GM20000 (cell line): ENCODE measurements around the gene HSD17B4.
A peak's percentile ranks its signal among the peaks of the same experiment; 100 is the strongest.

Experiments used
- DNase-seq: peaks from one replicate; pipeline ENCODE4 v3.0.0; 2012; ENCODE audit warnings: low spot score
- TF ChIP-seq, protein P1 (sequence below): IDR thresholded peaks from 2 replicates; pipeline ENCODE4 v1.5.1; 2012; ENCODE audit warnings: mild to moderate bottlenecking, control low read depth; ENCODE audit errors: extremely low read depth, missing control alignments

Gene HSD17B4

DNA sequence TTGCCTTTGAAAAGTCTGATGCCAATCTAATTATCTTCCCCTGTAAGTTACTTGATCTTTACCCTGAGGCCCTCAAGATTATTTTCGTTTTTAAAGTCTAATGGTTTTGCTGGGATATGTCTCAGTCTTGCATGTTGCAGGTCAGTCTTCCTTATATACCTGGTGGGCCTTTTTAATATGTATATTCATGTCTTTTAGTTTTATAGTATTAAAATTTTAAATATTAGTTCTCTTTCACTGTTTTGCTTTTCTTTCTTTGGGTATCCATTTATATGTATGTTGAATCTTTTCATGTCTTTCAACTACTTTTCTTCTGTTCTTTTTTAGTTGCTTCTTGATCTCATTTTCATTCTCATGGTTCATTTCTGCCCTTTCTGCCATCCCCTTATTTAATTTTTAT, 68.9 kb downstream of the HSD17B4 start:
- no peak for DNase-seq
- TF ChIP-seq, protein P1, sequence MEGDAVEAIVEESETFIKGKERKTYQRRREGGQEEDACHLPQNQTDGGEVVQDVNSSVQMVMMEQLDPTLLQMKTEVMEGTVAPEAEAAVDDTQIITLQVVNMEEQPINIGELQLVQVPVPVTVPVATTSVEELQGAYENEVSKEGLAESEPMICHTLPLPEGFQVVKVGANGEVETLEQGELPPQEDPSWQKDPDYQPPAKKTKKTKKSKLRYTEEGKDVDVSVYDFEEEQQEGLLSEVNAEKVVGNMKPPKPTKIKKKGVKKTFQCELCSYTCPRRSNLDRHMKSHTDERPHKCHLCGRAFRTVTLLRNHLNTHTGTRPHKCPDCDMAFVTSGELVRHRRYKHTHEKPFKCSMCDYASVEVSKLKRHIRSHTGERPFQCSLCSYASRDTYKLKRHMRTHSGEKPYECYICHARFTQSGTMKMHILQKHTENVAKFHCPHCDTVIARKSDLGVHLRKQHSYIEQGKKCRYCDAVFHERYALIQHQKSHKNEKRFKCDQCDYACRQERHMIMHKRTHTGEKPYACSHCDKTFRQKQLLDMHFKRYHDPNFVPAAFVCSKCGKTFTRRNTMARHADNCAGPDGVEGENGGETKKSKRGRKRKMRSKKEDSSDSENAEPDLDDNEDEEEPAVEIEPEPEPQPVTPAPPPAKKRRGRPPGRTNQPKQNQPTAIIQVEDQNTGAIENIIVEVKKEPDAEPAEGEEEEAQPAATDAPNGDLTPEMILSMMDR = no peak

DNA sequence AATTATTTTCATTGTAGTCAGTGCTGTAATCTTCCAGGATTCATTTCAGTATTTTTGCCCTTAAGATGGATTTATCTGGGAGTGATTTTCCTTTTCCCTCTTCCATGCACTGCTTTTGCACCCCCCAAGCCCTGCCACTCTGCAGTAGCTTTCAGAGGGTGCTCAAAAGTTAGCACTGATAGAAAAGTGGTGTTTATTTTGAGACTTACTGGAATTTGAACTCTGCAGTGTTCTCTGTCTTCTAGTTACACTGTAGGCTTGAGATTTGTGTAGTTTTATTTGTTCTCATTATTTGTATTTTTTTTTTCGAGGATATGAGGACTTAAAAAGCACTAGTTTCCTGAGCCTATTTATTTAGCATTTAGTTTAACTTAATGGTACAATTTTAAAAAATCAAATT, 70.5 kb downstream of the HSD17B4 start:
- TF ChIP-seq, protein P1 = no peak
- DNase-seq = no peak

DNA sequence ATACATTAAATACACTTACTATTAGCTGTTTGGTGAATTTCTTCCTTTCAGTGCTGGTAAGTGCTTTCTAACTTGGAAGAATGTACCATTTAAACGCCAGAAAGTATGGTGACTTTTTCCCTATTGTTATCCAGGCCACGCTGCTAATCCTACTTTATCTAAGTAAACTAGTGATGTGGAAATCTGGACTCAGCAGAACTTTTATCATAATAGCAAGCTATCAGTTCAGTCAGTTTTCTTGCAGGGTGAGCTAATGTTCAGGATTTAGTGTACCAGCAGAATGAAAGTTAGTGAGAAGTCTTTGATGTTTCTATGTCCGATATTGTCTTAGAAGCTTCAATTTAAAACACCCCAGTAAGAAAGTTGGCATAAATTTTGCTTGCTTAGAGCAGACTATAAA, 72.2 kb downstream of the HSD17B4 start:
- DNase-seq = no peak
- TF ChIP-seq, protein P1 = no peak

DNA sequence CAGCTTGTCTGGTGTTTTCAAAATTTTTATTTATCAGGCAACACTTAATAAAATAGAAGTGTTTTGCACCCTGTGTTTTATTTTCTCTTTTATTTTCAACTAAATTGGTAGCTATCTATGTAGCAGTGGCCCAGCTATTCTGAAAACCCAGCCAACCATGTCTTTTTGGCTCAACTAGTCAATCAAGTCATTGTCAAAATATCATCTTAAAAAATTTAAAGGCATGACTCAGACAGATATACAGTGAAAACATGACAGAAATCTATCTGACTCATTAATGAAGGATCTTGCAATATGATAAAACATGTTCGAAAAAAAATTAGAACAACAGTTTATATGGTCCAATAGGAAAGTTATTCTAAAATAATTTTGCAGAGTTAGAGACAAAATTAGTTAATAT, 75.1 kb downstream of the HSD17B4 start:
- TF ChIP-seq, protein P1 = no peak
- no peak for DNase-seq

DNA sequence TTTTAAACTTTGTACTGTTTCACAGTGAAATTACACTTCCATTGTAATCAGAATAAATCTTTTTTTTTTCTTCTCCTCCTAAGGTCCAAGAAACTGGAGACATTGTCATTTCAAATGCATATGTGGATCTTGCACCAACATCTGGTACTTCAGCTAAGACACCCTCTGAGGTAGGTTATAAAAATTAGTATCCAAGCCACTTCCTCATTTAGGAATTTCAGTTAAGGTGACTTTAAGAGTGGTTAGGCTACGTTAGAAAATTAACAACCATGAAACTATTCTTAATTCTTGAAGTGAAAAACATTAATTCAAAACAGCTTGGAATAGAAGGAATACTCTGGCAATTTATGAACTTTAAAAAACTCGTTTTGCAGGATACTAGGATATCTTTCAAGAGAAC, 77.5 kb downstream of the HSD17B4 start:
- TF ChIP-seq, protein P1 = no peak
- DNase-seq = no peak

DNA sequence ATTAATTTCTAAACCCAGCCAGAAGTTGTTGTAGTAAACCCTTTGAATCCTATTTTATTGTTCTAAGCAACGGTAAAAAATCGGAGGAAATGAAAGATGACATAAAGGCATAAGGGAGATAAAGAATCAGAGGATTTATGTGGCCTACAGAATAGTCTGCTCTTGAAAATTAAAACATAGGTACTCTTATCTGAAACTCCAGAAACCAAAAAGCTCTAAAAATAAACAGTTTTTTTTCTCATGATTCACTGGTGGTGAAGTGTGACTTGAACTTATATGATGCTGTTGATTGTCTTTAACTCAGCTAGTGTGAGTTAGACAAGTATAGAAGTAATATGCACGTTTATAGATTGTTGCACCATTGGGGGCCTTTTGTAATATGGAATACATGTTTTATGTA, 80.3 kb downstream of the HSD17B4 start:
- DNase-seq = no peak
- TF ChIP-seq, protein P1 = no peak

DNA sequence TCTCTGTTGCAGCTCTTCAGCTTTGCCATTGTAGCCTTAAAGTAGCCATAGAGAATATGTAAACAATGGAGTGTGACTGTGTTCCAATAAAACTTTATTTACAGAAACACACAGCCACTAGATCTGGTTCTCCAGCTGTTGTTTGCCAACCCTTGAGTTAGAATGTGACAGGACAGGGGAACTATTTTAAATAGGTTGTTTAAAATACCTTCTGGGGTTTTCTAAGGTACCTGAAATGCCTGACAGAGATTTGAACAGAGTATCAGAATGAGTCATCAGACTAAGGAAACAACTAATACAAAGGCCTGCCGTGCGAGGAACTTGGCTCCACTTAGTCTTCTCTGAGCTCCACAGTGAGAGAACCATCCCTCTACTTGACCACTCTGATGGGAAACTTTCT, 85.4 kb downstream of the HSD17B4 start:
- peak; percentile 54 for DNase-seq
- TF ChIP-seq, protein P1 = no peak

DNA sequence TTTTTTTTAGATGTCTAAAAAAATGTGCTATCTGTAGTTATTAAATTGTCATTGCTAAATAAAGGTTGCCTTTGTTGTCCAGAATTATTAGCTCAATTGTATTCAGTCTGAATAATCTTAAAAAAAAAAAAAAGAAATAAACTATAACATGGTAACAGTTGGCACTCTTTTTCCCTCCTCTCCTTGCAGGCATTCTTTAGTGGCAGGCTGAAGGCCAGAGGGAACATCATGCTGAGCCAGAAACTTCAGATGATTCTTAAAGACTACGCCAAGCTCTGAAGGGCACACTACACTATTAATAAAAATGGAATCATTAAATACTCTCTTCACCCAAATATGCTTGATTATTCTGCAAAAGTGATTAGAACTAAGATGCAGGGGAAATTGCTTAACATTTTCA, 89.4 kb downstream of the HSD17B4 start:
- TF ChIP-seq, protein P1 = no peak
- DNase-seq = no peak
